Activated CD4-positive, alpha-beta T cell treated with anti-CD3 and anti-CD28 coated beads, Interleukin-2, amount 10 ng/mL, durations not matched to agents 7 days and 5 days (primary cell): ENCODE data around the gene DGKB. TPM values are rescaled to one million over a fixed set of nuclear protein-coding genes. Genes with fewer than 3 reads are reported as not detected.

Experiments used
- CTCF ChIA-PET: fragments of 350-600 bp; sonication (Branson Sonifier 250); formaldehyde crosslinking; loops from one replicate; lab custom pipeline; 2021; ENCODE audit warnings: antibody characterized with exemption; lab: Charles Lee
- POLR2A ChIA-PET: fragments of 350-600 bp; sonication (Branson Sonifier 250); formaldehyde crosslinking; loops from one replicate; lab custom pipeline; 2021; ENCODE audit warnings: antibody characterized with exemption; lab: Charles Lee
- DNase-seq: peaks from one replicate; pipeline ENCODE4 v3.0.0-alpha.2; 2020
- H3K27ac Mint-ChIP-seq: one replicate; pipeline ENCODE4 v1.8.0; 2021; ENCODE audit warnings: mild to moderate bottlenecking, moderate library complexity, mixed read lengths
- H3K27me3 Mint-ChIP-seq: one replicate; pipeline ENCODE4 v1.8.0; 2021; ENCODE audit warnings: mixed read lengths
- H3K36me3 Mint-ChIP-seq: one replicate; pipeline ENCODE4 v1.8.0; 2021; ENCODE audit warnings: low read depth, mixed read lengths
- H3K4me1 Mint-ChIP-seq: one replicate; pipeline ENCODE4 v1.8.0; 2021; ENCODE audit warnings: mixed read lengths
- H3K4me3 Mint-ChIP-seq: one replicate; pipeline ENCODE4 v1.8.0; 2021; ENCODE audit warnings: mild to moderate bottlenecking, moderate library complexity, mixed read lengths
- H3K9me3 Mint-ChIP-seq: one replicate; pipeline ENCODE4 v1.8.0; 2021; ENCODE audit warnings: mixed read lengths
- total RNA-seq, 2 experiments: library from RNA; stranded (reverse); gene quantifications; one replicate each; pipeline ENCODE4 v1.2.3, GENCODE V29; 2021

Gene DGKB
- total RNA-seq, 2 experiments from 2014 or later = not detected

- ChIA-PET POLR2A (no interaction called here), CTCF (no interaction called here)
- Mint-ChIP-seq H3K4me3 (no peak overlapping the region), H3K9me3 (no peaks in the 10 kb centered on the region), H3K27me3 (no peaks in the 10 kb centered on the region), H3K36me3 (no peaks in the 10 kb centered on the region), H3K4me1 (no peaks in the 10 kb centered on the region), H3K27ac (no peak overlapping the region)
- no peak for DNase-seq
Measured at GRCh38 chr7:14855033-14855794, 47.3 kb downstream of the DGKB start.

DNA sequence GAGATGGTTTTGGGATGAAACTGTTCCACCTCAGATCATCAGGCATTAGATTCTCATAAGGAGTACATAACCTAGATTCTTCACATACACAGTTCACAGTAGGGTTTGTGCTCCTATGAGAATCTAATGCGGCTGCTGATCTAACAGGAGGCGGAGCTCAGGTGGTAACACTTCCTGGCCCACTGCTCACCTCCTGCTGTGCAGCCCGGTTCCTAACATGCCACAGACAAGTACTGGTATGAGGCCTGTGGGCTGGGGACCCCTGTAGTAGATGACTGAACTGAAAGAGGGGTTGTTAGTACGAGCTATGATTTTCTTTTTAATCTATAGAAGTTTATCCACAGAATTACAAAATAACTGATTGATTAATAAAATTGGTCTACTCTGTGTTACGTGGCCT is 48.1 kb downstream of the DGKB start:
- Mint-ChIP-seq H3K27me3 (no peaks in the 10 kb centered on the region), H3K4me1 (no peaks in the 10 kb centered on the region), H3K36me3 (no peaks in the 10 kb centered on the region), H3K4me3 (no peak overlapping the region), H3K9me3 (peaks cover 2% of the 10 kb centered on the region), H3K27ac (no peak overlapping the region)
- ChIA-PET POLR2A (no interaction called here), CTCF (no interaction called here)
- no peak for DNase-seq

- peaks cover 3% of the 10 kb centered on the region for H3K9me3 Mint-ChIP-seq
- no peaks in the 10 kb centered on the region for H3K4me1 Mint-ChIP-seq
- POLR2A ChIA-PET = no interaction called here
- no peak overlapping the region for H3K27ac Mint-ChIP-seq
- no peaks in the 10 kb centered on the region for H3K27me3 Mint-ChIP-seq
- CTCF ChIA-PET = no interaction called here
- DNase-seq = no peak
- no peaks in the 10 kb centered on the region for H3K36me3 Mint-ChIP-seq
- no peak overlapping the region for H3K4me3 Mint-ChIP-seq
Measured at GRCh38 chr7:14851610-14852009, 50.9 kb downstream of the DGKB start.

DNA sequence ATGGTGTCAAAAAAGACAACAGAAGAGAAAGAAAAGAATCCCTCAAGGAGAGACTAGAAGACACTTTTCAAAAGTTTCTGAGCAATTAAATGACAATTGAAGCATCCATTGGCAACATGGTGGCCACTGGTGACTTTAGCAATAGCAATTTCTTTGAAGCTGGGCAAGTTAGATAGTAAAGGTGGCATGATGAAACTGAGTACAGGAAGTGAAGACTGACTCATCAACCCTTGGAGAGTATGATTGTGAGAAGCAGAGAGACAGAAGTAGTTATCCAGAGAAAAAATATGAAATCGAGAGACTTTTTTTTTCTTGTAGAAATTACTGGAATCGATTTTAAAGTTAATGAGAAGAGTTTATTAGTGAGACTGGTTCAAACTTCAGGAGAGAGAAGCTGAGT is 52.5 kb downstream of the DGKB start:
- no peaks in the 10 kb centered on the region for H3K36me3 Mint-ChIP-seq
- H3K27me3 Mint-ChIP-seq = no peaks in the 10 kb centered on the region
- no peak overlapping the region for H3K4me3 Mint-ChIP-seq
- no peak overlapping the region for H3K27ac Mint-ChIP-seq
- H3K4me1 Mint-ChIP-seq = no peaks in the 10 kb centered on the region
- CTCF ChIA-PET = no interaction called here
- H3K9me3 Mint-ChIP-seq = peaks cover 4% of the 10 kb centered on the region
- POLR2A ChIA-PET = no interaction called here
- DNase-seq = no peak

- no peak for DNase-seq
- Mint-ChIP-seq H3K27ac (no peak overlapping the region), H3K27me3 (no peaks in the 10 kb centered on the region), H3K9me3 (peaks cover 4% of the 10 kb centered on the region), H3K36me3 (no peaks in the 10 kb centered on the region), H3K4me3 (no peak overlapping the region), H3K4me1 (no peaks in the 10 kb centered on the region)
- ChIA-PET CTCF (interaction anchor here (0.7 kb wide), 1 partner anchor 269 kb away, joined by 4 read pairs; no protein-coding TSS in a partner anchor), POLR2A (no interaction called here)
Measured at GRCh38 chr7:14846405-14846804, 56.1 kb downstream of the DGKB start.

DNA sequence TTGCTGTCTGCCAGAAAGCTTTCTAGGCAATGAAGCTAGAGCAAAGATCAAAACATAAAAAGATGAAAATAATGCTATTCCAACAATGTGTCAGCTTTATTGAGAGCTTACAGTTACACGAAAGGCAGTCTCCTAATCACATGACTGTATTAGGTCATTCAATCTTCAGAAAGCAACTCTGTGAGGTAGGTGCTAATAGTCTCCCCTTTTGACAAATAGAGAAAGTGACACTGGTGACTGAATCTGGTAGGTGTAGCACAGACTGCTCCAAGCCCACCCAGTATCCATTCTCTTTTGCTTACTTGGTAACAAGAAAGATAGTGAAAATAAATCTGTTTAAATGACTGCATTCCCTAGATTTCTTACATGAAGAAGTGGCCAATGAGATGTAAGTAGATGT is 58.8 kb downstream of the DGKB start:
- DNase-seq = no peak
- Mint-ChIP-seq H3K9me3 (peaks cover 5% of the 10 kb centered on the region), H3K27ac (no peak overlapping the region), H3K36me3 (no peaks in the 10 kb centered on the region), H3K27me3 (no peaks in the 10 kb centered on the region), H3K4me1 (no peaks in the 10 kb centered on the region), H3K4me3 (no peak overlapping the region)
- CTCF ChIA-PET = no interaction called here
- POLR2A ChIA-PET = no interaction called here

DNA sequence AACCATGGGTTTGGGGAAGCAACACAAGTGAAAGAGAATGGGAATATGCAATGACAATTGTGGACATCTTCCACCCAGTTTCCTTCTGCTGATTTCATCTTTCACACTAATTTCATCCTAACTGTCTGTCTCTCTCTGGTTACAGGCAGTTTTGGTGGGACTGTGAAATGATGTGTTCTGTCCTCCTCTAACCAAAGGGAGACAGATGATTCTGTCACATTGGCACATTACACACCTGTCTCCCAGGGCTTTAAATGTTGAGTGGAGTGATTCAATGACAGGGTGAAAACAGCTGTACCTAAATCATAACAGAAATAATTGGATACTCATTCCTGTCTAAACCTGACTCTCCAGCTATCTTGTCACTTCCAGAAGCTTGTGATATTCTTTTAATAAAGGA is 60.0 kb downstream of the DGKB start:
- Mint-ChIP-seq H3K27ac (no peak overlapping the region), H3K27me3 (no peaks in the 10 kb centered on the region), H3K4me3 (no peak overlapping the region), H3K9me3 (peaks cover 5% of the 10 kb centered on the region), H3K36me3 (no peaks in the 10 kb centered on the region), H3K4me1 (no peaks in the 10 kb centered on the region)
- CTCF ChIA-PET = no interaction called here
- DNase-seq = no peak
- POLR2A ChIA-PET = no interaction called here

- H3K36me3 Mint-ChIP-seq = no peaks in the 10 kb centered on the region
- POLR2A ChIA-PET = no interaction called here
- H3K4me1 Mint-ChIP-seq = no peaks in the 10 kb centered on the region
- H3K27ac Mint-ChIP-seq = no peak overlapping the region
- H3K9me3 Mint-ChIP-seq = peaks cover 5% of the 10 kb centered on the region
- H3K4me3 Mint-ChIP-seq = no peak overlapping the region
- no peaks in the 10 kb centered on the region for H3K27me3 Mint-ChIP-seq
- CTCF ChIA-PET = no interaction called here
- DNase-seq = no peak
Measured at GRCh38 chr7:14841869-14842268, 60.7 kb downstream of the DGKB start.

DNA sequence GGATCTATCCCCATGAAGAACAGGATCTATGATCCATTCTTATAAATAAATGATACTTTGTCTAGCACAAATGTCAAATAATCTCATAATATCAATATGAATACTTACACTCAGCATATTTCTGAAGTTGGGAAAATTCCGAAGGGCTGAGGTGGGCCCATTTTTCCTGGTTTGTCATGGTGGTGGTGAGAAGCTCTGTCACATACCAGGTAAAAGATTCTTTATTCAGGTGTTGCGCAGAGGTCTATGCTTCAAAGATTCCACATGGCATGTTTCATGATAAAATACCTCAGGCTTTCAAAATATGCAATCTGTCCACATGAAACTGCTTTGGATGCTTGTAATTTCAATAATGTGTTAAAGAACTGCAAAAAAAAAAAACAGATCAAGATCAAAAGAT is 61.5 kb downstream of the DGKB start:
- Mint-ChIP-seq H3K27me3 (no peaks in the 10 kb centered on the region), H3K36me3 (no peaks in the 10 kb centered on the region), H3K4me1 (no peaks in the 10 kb centered on the region), H3K4me3 (no peak overlapping the region), H3K27ac (no peak overlapping the region), H3K9me3 (peaks cover 3% of the 10 kb centered on the region)
- CTCF ChIA-PET = no interaction called here
- POLR2A ChIA-PET = no interaction called here
- no peak for DNase-seq

DNA sequence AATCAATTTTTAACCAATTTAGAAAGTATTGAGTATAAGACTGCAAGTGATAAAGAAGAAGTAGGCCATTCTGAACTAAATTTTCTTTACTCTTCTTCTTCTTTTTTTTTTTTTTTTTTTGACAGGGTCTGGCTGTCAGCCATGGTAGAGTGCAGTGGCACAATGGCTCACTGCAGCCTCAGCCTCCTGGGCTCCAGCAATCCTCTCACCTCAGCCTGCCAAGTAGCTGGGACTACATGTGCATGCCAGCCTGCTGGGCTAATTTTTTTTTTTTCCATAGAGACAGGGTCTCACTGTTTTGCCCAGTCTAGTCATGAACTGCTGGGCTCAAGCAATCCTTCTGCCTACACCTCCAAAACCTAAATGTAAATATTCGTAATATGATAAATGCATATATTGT is 63.2 kb downstream of the DGKB start:
- H3K36me3 Mint-ChIP-seq = no peaks in the 10 kb centered on the region
- H3K27me3 Mint-ChIP-seq = no peaks in the 10 kb centered on the region
- ChIA-PET POLR2A (no interaction called here), CTCF (no interaction called here)
- peaks cover 3% of the 10 kb centered on the region for H3K9me3 Mint-ChIP-seq
- no peaks in the 10 kb centered on the region for H3K4me1 Mint-ChIP-seq
- H3K27ac Mint-ChIP-seq = no peak overlapping the region
- H3K4me3 Mint-ChIP-seq = no peak overlapping the region
- DNase-seq = no peak

DNA sequence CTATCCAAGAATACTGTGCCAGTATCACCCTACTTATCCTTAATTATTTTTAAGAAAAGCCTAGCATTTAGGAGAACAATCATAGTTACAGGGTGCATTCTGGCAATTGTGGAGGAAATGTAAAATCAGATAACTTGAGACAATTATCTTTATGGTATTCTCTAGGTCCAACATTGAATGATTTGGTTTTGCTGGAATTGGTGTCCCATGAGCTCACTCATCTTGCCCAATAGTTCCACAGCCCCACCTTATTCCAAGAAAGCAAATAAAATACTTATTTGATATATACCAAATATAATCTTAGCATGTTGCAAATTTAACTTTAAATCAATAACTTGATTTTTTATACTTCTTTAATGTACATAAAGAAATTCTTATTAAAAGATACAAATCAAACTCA is 65.3 kb downstream of the DGKB start:
- ChIA-PET CTCF (no interaction called here), POLR2A (no interaction called here)
- Mint-ChIP-seq H3K27me3 (no peaks in the 10 kb centered on the region), H3K9me3 (peaks cover 3% of the 10 kb centered on the region), H3K36me3 (no peaks in the 10 kb centered on the region), H3K4me1 (no peaks in the 10 kb centered on the region), H3K27ac (no peak overlapping the region), H3K4me3 (no peak overlapping the region)
- DNase-seq = no peak

DNA sequence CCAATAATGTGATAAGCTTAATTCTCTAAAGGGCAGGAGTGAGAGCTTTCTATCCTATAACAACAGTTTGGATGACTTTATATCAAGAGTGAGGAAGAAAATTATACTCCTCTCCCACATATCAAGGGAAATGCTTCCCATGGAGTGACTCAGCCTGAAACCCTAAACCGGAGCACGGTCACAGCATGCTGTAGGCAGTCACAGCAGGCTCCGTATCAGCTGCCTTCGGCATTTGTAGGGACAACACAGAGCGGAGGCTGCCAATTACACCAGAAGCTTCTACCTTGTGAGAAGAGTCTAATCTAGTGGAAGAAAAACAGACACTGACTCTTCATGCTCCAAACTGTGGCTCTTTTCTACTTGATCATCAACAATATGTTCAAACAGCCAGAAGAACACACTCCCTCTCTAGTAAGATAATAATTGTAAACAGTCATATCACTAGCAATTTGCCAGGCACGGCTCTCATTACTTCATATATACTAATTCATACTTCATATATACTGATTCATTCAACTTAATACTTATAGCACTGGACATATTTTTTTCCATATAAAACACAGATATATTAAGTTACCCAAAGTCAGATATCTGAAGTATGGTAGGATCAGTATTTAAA is 65.9 kb downstream of the DGKB start:
- no peak overlapping the region for H3K4me3 Mint-ChIP-seq
- no peak for DNase-seq
- H3K36me3 Mint-ChIP-seq = no peaks in the 10 kb centered on the region
- H3K27ac Mint-ChIP-seq = no peak overlapping the region
- ChIA-PET POLR2A (no interaction called here), CTCF (no interaction called here)
- no peaks in the 10 kb centered on the region for H3K27me3 Mint-ChIP-seq
- H3K9me3 Mint-ChIP-seq = peaks cover 3% of the 10 kb centered on the region
- H3K4me1 Mint-ChIP-seq = no peaks in the 10 kb centered on the region

- Mint-ChIP-seq H3K27ac (no peak overlapping the region), H3K36me3 (no peaks in the 10 kb centered on the region), H3K27me3 (no peaks in the 10 kb centered on the region), H3K4me1 (no peaks in the 10 kb centered on the region), H3K4me3 (no peak overlapping the region), H3K9me3 (peaks cover 3% of the 10 kb centered on the region)
- ChIA-PET CTCF (no interaction called here), POLR2A (no interaction called here)
- no peak for DNase-seq
Measured at GRCh38 chr7:14836006-14836405, 66.5 kb downstream of the DGKB start.

DNA sequence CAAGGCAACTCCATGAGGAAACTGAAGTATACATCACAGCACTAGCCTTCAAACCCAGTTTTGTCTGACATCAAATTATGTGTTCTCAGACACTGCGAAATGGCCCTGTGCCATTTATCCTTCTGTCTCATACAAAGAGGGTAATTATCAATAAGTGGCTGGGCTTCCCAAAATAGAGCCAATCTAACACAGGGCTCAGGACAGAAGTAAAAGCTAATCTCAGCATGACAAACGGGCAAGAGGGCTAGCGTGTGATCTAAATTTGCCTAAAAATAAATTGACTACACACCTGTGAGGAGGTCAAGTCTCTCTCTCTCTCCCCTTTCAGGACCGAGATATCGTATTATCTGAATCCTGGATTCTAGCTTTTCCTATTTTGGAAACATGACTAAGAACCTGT is 67.2 kb downstream of the DGKB start:
- CTCF ChIA-PET = no interaction called here
- Mint-ChIP-seq H3K9me3 (no peaks in the 10 kb centered on the region), H3K4me1 (no peaks in the 10 kb centered on the region), H3K27ac (no peak overlapping the region), H3K36me3 (no peaks in the 10 kb centered on the region), H3K27me3 (no peaks in the 10 kb centered on the region), H3K4me3 (no peak overlapping the region)
- DNase-seq = no peak
- POLR2A ChIA-PET = no interaction called here
